HL-60 (cell line): ENCODE data around the gene TRMT112.
A peak's percentile ranks its signal among the peaks of the same experiment; 100 is the strongest.
"Not testable (repeated sequence)": the region's sequence is repeated elsewhere in the genome, so short reads cannot be mapped to it uniquely, and the experiment has no call there.

Experiments used
- DNase-seq, 2 experiments: peaks; one replicate each; pipeline ENCODE4 v3.0.0-alpha.2; 2010 to 2020; ENCODE audit warnings: low read depth in 1 of 2, low spot score in 1 of 2
- H3K27ac ChIP-seq: fragments of 250-450 bp; sonication (Bioruptor Pico); replicated peaks from 2 replicates; pipeline ENCODE4 v1.5.1; 2020; ENCODE audit warnings: mild to moderate bottlenecking, moderate library complexity
- H3K27me3 ChIP-seq: fragments of 250-450 bp; sonication (Bioruptor Pico); 2 replicates; pipeline ENCODE4 v1.5.1; 2021; ENCODE audit warnings: mild to moderate bottlenecking, moderate library complexity; ENCODE audit not compliant: insufficient read depth, poor library complexity, severe bottlenecking
- H3K4me3 ChIP-seq: replicated peaks from 2 replicates; pipeline ENCODE4 v1.5.1; 2011; ENCODE audit warnings: mild to moderate bottlenecking, control low read depth, low read length; ENCODE audit not compliant: insufficient read depth
- GABPA ChIP-seq: IDR thresholded peaks from 2 replicates; pipeline ENCODE4 v1.6.1; 2012; ENCODE audit warnings: low read depth
- POLR2AphosphoS5 ChIP-seq: IDR thresholded peaks from 2 replicates; pipeline ENCODE4 v1.6.1; 2012; ENCODE audit warnings: low read depth
- SPI1 ChIP-seq: IDR thresholded peaks from 2 replicates; pipeline ENCODE4 v1.6.1; 2012; ENCODE audit warnings: low read depth, mild to moderate bottlenecking, borderline replicate concordance
- TF ChIP-seq, protein P1 (sequence below): IDR thresholded peaks from 2 replicates; pipeline ENCODE4 v1.6.1; 2012; ENCODE audit warnings: low read depth; ENCODE audit not compliant: insufficient replicate concordance
- TF ChIP-seq, protein P2 (sequence below): IDR thresholded peaks from one replicate; pipeline ENCODE4 v1.5.1; 2011; ENCODE audit warnings: low read length, control low read depth, inconsistent platforms; ENCODE audit not compliant: insufficient read depth

The TRMT112 gene

DNA sequence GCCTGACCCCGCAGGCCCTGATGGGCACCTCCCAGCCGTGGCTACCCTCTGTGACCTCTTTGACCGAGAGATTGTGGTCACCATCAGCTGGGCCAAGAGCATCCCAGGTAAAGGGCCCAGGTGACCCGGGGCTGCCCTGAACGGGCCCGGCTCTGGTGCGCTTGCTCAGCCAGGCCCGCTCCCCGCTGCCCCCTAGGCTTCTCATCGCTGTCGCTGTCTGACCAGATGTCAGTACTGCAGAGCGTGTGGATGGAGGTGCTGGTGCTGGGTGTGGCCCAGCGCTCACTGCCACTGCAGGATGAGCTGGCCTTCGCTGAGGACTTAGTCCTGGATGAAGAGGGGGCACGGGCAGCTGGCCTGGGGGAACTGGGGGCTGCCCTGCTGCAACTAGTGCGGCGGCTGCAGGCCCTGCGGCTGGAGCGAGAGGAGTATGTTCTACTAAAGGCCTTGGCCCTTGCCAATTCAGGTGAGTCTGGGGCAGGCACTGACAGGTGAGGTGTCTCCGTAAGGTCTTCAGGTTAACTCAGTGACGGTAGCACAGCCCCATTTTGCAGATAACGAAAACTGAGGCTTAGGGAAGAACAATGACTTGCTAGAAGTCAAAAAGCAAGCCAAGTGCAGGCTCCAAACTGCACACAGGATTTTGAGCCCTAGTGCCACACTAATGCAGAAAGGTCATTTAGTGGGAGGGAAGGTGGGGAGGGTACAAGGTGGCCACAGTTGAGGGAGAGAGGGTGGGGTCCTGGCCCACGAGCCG is 2.4 kb downstream of the TRMT112 start:
- Histone ChIP-seq H3K27ac (no peak overlapping the region), H3K27me3 (no peaks in the 10 kb centered on the region), H3K4me3 (no peak overlapping the region)
- no peak for DNase-seq
- no peak for TF ChIP-seq GABPA
- TF ChIP-seq, protein P1, sequence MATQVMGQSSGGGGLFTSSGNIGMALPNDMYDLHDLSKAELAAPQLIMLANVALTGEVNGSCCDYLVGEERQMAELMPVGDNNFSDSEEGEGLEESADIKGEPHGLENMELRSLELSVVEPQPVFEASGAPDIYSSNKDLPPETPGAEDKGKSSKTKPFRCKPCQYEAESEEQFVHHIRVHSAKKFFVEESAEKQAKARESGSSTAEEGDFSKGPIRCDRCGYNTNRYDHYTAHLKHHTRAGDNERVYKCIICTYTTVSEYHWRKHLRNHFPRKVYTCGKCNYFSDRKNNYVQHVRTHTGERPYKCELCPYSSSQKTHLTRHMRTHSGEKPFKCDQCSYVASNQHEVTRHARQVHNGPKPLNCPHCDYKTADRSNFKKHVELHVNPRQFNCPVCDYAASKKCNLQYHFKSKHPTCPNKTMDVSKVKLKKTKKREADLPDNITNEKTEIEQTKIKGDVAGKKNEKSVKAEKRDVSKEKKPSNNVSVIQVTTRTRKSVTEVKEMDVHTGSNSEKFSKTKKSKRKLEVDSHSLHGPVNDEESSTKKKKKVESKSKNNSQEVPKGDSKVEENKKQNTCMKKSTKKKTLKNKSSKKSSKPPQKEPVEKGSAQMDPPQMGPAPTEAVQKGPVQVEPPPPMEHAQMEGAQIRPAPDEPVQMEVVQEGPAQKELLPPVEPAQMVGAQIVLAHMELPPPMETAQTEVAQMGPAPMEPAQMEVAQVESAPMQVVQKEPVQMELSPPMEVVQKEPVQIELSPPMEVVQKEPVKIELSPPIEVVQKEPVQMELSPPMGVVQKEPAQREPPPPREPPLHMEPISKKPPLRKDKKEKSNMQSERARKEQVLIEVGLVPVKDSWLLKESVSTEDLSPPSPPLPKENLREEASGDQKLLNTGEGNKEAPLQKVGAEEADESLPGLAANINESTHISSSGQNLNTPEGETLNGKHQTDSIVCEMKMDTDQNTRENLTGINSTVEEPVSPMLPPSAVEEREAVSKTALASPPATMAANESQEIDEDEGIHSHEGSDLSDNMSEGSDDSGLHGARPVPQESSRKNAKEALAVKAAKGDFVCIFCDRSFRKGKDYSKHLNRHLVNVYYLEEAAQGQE, result no peak

DNA sequence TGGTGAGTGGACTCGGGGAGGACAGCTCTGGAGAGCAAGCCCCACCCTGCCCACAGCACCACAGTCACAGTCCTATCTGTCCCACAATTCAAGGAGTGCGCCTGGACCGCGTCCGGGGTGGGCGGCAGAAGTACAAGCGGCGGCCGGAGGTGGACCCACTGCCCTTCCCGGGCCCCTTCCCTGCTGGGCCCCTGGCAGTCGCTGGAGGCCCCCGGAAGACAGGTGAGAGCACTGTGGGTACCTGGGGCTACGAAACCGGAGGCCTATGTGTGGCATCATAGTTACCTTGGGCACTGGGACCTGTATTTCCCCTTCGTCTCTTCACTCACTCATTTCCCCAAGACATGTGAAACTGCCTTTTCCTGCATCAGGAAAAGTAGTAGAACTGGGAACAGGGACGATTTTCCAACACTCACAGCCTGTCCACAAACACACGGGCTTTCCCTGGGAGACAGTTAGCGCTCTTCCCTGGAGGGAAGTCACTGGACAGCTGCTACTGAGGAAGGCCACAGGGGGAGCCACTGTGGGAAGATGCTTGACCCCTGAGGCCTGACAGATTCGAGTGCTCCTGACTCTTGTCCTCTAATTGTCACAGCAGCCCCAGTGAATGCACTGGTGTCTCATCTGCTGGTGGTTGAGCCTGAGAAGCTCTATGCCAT is 3.1 kb downstream of the TRMT112 start:
- Histone ChIP-seq H3K27me3 (no peaks in the 10 kb centered on the region), H3K4me3 (no peak overlapping the region), H3K27ac (no peak overlapping the region)
- TF ChIP-seq, protein P2, sequence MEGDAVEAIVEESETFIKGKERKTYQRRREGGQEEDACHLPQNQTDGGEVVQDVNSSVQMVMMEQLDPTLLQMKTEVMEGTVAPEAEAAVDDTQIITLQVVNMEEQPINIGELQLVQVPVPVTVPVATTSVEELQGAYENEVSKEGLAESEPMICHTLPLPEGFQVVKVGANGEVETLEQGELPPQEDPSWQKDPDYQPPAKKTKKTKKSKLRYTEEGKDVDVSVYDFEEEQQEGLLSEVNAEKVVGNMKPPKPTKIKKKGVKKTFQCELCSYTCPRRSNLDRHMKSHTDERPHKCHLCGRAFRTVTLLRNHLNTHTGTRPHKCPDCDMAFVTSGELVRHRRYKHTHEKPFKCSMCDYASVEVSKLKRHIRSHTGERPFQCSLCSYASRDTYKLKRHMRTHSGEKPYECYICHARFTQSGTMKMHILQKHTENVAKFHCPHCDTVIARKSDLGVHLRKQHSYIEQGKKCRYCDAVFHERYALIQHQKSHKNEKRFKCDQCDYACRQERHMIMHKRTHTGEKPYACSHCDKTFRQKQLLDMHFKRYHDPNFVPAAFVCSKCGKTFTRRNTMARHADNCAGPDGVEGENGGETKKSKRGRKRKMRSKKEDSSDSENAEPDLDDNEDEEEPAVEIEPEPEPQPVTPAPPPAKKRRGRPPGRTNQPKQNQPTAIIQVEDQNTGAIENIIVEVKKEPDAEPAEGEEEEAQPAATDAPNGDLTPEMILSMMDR, result peak; percentile 4
- TF ChIP-seq SPI1, result no peak
- DNase-seq, result no peak

DNA sequence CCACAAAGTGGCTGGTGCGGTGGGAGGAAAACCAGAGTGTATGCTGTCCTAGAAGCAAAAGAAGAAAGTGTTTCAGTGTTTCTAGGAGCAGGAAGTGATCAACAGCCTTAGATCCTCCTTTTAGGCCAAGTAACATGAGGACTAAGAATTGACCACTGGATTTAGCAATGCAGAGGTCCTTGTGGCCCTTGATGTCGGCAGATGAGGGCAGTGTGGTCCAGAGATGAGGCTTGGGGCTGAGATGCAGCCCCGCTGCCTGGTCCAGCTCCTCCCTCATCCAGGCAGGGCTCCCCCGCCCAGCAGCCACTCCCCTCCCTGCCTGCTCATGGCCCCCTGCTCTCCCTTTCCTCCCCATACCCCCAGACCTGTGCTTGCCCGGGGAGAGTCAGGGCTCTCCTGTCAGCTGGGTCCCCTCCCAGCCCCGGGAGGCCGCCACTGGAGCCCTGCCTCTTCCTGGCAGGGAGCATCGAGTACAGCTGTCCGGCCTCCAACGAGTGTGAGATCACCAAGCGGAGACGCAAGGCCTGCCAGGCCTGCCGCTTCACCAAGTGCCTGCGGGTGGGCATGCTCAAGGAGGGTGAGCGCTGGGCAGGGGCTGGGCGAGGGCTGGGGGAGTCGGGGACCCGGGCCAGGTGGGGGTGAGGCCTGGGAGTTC is 3.7 kb downstream of the TRMT112 start:
- H3K4me3 ChIP-seq, result no peak overlapping the region
- no peak for TF ChIP-seq SPI1
- TF ChIP-seq GABPA, result no peak
- TF ChIP-seq, protein P2, result no peak
- TF ChIP-seq, protein P1, result no peak
- TF ChIP-seq POLR2AphosphoS5, result no peak
- H3K27ac ChIP-seq, result no peak overlapping the region
- no peak for DNase-seq
- H3K27me3 ChIP-seq, result no peaks in the 10 kb centered on the region

DNA sequence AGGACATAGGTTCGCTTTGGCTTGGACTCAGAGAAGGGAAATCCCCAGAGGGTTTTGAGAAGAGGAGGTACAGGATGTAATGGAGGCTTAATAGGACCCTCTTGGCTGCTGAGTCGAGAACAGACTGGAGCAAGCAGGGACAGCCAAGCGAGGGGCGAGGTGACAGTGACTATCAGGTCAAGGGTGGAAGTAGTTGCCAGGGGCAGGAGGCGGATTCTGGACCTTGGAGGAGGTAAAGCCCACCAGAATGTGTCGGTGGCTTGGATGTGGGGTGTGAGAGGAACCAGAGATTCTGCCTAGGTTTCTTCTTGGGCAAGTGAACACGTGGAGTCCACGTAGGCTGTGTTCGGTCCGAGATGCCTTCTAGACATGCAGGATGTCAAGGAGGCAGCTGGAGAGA is 4.4 kb downstream of the TRMT112 start:
- no peak overlapping the region for H3K4me3 ChIP-seq
- TF ChIP-seq, protein P2, result no peak
- TF ChIP-seq, protein P1, result no peak
- no peak for TF ChIP-seq SPI1
- TF ChIP-seq POLR2AphosphoS5, result no peak
- TF ChIP-seq GABPA, result no peak
- no peaks in the 10 kb centered on the region for H3K27me3 ChIP-seq
- DNase-seq, result no peak
- no peak overlapping the region for H3K27ac ChIP-seq

DNA sequence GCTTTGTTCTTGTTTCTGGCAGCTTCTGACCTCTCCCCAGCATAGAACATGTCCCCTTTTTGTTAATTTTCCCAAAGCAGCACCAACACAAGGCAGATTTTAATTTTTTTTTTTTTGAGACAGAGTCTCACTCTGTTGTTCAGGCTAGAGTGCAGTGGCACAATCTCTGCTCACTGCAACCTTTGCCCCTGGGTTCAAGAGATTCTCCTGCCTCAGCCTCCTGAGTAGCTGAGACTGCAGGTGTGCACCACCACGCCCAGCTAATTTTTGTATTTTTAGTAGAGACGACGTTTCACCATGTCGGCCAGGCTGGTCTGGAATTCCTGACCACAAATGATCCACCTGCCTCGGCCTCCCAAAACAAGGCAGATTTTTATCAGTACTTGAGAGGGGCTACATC is 9.6 kb downstream of the TRMT112 start:
- not testable (repeated sequence) for H3K27ac ChIP-seq, H3K4me3 ChIP-seq, H3K27me3 ChIP-seq, DNase-seq
